Right cardiac atrium (tissue), 5 donors: ENCODE data around the gene PPP1R9A. TPM values are rescaled to one million over a fixed set of nuclear protein-coding genes. Genes with fewer than 3 reads are reported as not detected.
"Not testable (repeated sequence)": the region's sequence is repeated elsewhere in the genome, so short reads cannot be mapped to it uniquely, and the experiment has no call there.

Experiments used
- ATAC-seq, 2 donors: fragments of 200-7000 bp; cut with Tn5 transposase; one replicate each; pipeline versions ENCODE4 v1.8.0 to v1.9.1; 2020; ENCODE audit warnings: moderate library complexity in 2 of 2, mild to moderate bottlenecking in 1 of 2
- DNase-seq, 3 donors: peaks; one replicate each; pipeline ENCODE4 v3.0.0-alpha.2; 2020
- H3K27ac ChIP-seq: one replicate; pipeline ENCODE4 v1.5.1; 2013; ENCODE audit warnings: mild to moderate bottlenecking, low read length, control low read depth, moderate library complexity
- H3K27me3 ChIP-seq: one replicate; pipeline ENCODE4 v1.6.1; 2013; ENCODE audit not compliant: control insufficient read depth, insufficient read depth
- H3K4me1 ChIP-seq: one replicate; pipeline ENCODE4 v1.6.1; 2013; ENCODE audit warnings: low read length; ENCODE audit not compliant: control insufficient read depth, insufficient read depth
- H3K4me3 ChIP-seq: one replicate; pipeline ENCODE4 v1.5.1; 2013; ENCODE audit warnings: low read length, control low read depth
- H3K9me3 ChIP-seq: one replicate; pipeline ENCODE4 v1.6.1; 2013; ENCODE audit warnings: low read length; ENCODE audit not compliant: control insufficient read depth
- WGBS: extraction: QIAGEN DNeasy Blood & Tissue Kit; methylation state at CpG from one replicate; pipeline ENCODE4 v1.1.7; 2013; 5-methylcytosine and 5-hydroxymethylcytosine counted together
- intact Hi-C, 4 donors: fragments of 100-400 bp; cut with DNase I; formaldehyde crosslinking; loops; one replicate each; pipeline versions ENCODE4 v1.11.0 to v1.14.0; 2022 to 2023
- polyA plus RNA-seq: library from polyadenylated mRNA; stranded (reverse); fragments of 200-250 nt; gene quantifications from one replicate; pipeline ENCODE4 v1.2.3, GENCODE V29; 2013
- total RNA-seq, 4 donors: library from RNA; stranded (reverse); fragmentation: NEBNext Ultra II Directional; extraction: Animal tissue kit (Norgen Biotek cat#: 25700); gene quantifications; one replicate each; pipeline ENCODE4 v1.2.1, GENCODE V29; 2021
- donor health status: healthy with polysubstance abuse.
- donor health status: DM: no; HTN: yes; CAD: no.
- donor health status: DM: no; HTN: no; CAD: no.
- donor health status: DM: no; HTN: yes; CAD: no; lungs with severe emphysema.
- donor health status: DM: yes; HTN: yes; CAD: no.

Gene PPP1R9A
- total and polyA plus RNA-seq, 5 donors, result 3.7 to 37.3 (median 28.5) TPM

DNA sequence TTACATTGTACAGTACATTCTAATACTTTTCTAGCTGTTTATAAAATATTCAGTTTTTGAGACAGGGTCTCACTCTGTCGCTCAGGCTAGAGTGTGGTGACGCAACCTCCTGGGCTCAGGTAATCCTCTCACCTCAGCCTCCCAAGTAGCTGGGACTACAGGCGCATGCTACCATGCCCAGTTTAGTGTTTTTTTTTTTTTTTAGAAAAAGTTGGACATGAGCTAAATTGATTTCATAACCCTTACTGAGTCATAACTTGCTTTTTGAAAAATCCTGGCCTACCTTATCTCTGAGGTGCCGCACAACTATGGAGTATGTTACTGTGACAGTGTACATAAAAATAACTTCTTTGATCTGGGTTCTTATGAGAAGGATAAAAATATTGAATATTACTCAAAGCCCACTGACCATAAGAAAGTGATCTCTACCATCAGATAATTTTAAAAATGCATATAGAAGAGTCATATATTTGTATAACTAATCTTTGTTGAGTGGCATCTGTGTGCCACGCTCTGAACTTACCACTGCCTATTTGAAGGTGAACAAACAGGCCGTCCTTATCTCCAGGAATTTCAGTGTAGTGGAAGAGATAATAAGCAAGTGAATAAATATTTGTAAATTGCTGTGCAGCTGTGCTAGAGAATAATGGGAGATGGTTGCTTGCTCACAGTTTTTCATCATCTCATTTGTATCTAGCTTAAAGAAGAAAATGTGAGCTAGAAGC, 73.2 kb downstream of the PPP1R9A start:
- no peaks in the 10 kb centered on the region for H3K27me3 ChIP-seq
- WGBS, result 77% methylated on average over 6 of the region's 6 CpGs
- H3K27ac ChIP-seq, result no peak overlapping the region
- intact Hi-C loops, result no loop called here
- H3K9me3 ChIP-seq, result no peaks in the 10 kb centered on the region
- ATAC-seq (peak in 1 of 2 donors; percentile 49), DNase-seq (no peak)
- H3K4me3 ChIP-seq, result no peak overlapping the region
- H3K4me1 ChIP-seq, result no peaks in the 10 kb centered on the region

- no peak overlapping the region for H3K4me3 ChIP-seq
- WGBS, result 70% methylated on average over 1 of the region's 1 CpG
- no peaks in the 10 kb centered on the region for H3K27me3 ChIP-seq
- no peak for DNase-seq
- no peak for ATAC-seq
- no peak overlapping the region for H3K27ac ChIP-seq
- peaks cover 2% of the 10 kb centered on the region for H3K4me1 ChIP-seq
- intact Hi-C loops, result no loop called here
- H3K9me3 ChIP-seq, result no peaks in the 10 kb centered on the region
Measured at GRCh38 chr7:94995921-94996320, 88.5 kb downstream of the PPP1R9A start.

DNA sequence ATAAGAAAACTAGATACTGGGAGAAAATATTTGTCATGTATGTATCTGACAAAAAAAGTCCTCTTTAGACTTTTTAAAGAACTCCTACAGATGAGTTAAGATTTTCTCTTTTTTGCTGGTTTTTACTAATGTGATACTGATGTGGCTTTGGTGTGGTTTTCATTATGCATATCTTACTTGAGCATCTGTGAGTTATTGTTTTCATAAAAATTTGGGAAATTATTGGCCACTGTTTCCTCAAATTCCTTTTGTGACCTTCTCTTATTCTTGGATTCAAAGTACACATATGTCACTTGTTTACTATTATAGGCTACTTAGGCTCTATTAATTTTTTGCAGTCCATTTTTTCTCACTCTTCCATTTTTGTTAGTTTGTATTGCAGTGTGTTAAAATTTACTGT, 89.0 kb downstream of the PPP1R9A start:
- no peak overlapping the region for H3K4me3 ChIP-seq
- H3K27me3 ChIP-seq, result no peaks in the 10 kb centered on the region
- H3K27ac ChIP-seq, result no peak overlapping the region
- H3K9me3 ChIP-seq, result no peaks in the 10 kb centered on the region
- no peak for ATAC-seq
- no peak for DNase-seq
- H3K4me1 ChIP-seq, result peaks cover 2% of the 10 kb centered on the region
- intact Hi-C loops, result no loop called here

GRCh38 chr7:94997547-94997946, 90.2 kb downstream of the PPP1R9A start:
- ATAC-seq (peak in 1 of 2 donors; percentile 38), DNase-seq (no peak)
- Histone ChIP-seq H3K4me1 (peaks cover 2% of the 10 kb centered on the region), H3K27me3 (no peaks in the 10 kb centered on the region), H3K27ac (no peak overlapping the region), H3K9me3 (no peaks in the 10 kb centered on the region), H3K4me3 (no peak overlapping the region)
- 45% methylated on average over 2 of the region's 2 CpGs for whole genome bisulfite sequencing
- intact Hi-C loops, result no loop called here

DNA sequence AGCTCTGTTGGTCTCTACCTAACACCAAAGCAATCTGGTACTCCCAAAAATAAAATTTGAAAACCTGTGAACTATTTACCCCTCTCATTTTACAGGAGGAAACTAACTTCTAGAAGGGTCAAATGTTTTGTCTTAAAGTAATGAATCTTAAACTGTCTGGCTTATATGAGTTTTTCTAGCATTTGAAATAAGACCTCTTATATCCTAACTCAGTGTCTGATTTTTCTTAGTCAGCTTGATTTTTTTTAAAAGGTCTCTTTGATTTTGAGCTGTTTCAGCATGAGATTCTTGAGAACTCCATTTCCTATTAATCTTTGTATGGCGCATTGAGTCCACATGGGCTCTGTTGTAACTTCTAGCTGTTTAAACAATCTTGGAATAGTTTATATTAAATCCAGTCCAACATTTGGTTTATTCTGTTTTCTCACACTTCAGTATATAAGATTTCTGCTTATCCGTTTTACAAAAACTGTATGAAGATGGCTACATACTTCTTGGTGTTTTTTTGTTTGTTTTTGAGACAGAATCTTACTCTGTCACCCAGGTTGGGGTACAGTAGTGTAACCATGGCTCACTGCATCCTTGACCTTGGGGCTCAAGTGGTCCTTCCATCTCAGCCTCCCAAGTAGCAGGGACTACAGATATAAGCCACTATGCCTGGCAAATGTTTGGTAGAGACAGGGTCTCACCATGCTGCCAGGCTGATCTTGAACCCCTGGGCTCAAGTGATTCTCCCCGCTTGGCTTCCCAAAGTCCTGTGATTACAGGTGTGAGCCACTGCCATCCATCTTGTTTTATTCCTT, 91.1 kb downstream of the PPP1R9A start:
- Histone ChIP-seq H3K4me1 (peaks cover 2% of the 10 kb centered on the region), H3K27ac (no peak overlapping the region), H3K4me3 (no peak overlapping the region), H3K27me3 (no peaks in the 10 kb centered on the region), H3K9me3 (no peaks in the 10 kb centered on the region)
- WGBS, result 89% methylated on average over 3 of the region's 3 CpGs
- intact Hi-C loops, result no loop called here
- DNase-seq (no peak), ATAC-seq (no peak)

- Histone ChIP-seq H3K4me3 (no peak overlapping the region), H3K27ac (no peak overlapping the region), H3K4me1 (peaks cover 2% of the 10 kb centered on the region), H3K27me3 (no peaks in the 10 kb centered on the region), H3K9me3 (no peaks in the 10 kb centered on the region)
- DNase-seq (no peak), ATAC-seq (no peak)
- intact Hi-C loops, result no loop called here
Measured at GRCh38 chr7:94999069-94999351, 91.6 kb downstream of the PPP1R9A start.

- DNase-seq, ATAC-seq, H3K27me3 ChIP-seq, H3K27ac ChIP-seq, intact Hi-C loops, H3K4me1 ChIP-seq, H3K4me3 ChIP-seq, H3K9me3 ChIP-seq: not testable (repeated sequence)
- WGBS, result 93% methylated on average over 5 of the region's 5 CpGs
Measured at GRCh38 chr7:94999601-95000000, 92.2 kb downstream of the PPP1R9A start.

DNA sequence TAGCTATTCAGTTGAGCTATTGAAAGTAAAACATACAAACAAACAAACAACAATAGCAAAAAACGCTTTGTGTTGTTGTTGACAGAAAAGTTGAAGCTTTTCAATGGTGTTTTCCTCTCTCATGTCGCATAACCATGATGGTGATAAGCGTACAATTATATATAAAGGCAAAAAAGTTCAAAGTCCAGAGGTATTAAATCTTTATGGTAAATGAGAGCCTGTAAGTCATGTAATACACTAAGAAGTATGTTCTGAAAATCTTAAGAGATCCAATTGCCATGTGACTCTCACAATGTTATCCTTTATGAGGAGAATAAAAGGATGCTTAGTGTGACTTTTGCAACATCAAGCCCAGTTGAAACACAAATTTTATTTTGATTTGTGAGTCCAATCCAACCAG, 93.9 kb downstream of the PPP1R9A start:
- Histone ChIP-seq H3K4me3 (no peak overlapping the region), H3K9me3 (no peaks in the 10 kb centered on the region), H3K27me3 (no peaks in the 10 kb centered on the region), H3K27ac (no peak overlapping the region), H3K4me1 (peaks cover 2% of the 10 kb centered on the region)
- 94% methylated on average over 3 of the region's 3 CpGs for WGBS
- no peak for DNase-seq
- intact Hi-C loops, result no loop called here
- no peak for ATAC-seq

GRCh38 chr7:95001815-95002561, 94.6 kb downstream of the PPP1R9A start:
- 92% methylated on average over 5 of the region's 5 CpGs for WGBS
- intact Hi-C loops, result no loop called here
- no peaks in the 10 kb centered on the region for H3K9me3 ChIP-seq
- no peak overlapping the region for H3K27ac ChIP-seq
- DNase-seq (no peak), ATAC-seq (no peak)
- H3K4me1 ChIP-seq, result peaks cover 2% of the 10 kb centered on the region
- H3K27me3 ChIP-seq, result no peaks in the 10 kb centered on the region
- H3K4me3 ChIP-seq, result no peak overlapping the region

GRCh38 chr7:95002775-95003174, 95.4 kb downstream of the PPP1R9A start:
- no peaks in the 10 kb centered on the region for H3K27me3 ChIP-seq
- H3K4me1 ChIP-seq, result no peaks in the 10 kb centered on the region
- WGBS, result 96% methylated on average over 1 of the region's 1 CpG
- intact Hi-C loops, result no loop called here
- H3K4me3 ChIP-seq, result no peak overlapping the region
- no peak for ATAC-seq
- H3K9me3 ChIP-seq, result no peaks in the 10 kb centered on the region
- no peak overlapping the region for H3K27ac ChIP-seq
- no peak for DNase-seq

DNA sequence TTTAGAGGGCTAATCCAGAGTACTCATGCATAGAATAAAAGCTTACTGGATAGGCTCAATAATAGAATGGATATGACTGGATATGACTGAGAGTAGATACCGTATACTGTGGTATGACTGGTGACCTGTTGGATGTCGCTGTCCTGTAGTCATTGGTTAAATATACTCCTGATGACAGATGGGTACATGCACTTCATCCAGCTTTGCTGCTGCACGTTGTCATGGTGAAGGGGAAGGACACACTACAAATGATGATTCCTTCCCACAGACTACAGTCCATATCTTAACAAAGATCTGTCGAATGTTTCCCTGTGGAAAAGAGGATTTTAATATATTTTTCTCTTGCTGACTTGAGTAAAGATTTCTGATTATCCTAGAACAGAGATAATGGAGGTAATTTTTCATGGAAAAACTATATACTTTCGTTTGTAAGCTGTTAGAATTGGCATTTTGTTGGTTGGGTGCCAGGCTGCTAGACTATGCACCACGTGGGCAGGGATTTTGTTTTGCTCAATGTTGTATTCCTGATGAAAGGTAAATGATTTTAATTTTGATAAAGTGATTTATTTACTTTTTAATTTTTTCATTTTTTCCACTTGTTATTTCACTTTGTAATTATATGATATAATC, 97.3 kb downstream of the PPP1R9A start:
- ATAC-seq, result peak; percentile 91 to 93
- H3K4me1 ChIP-seq, result no peaks in the 10 kb centered on the region

More for the DNA sequence above, 97.3 kb downstream of the PPP1R9A start:
- Histone ChIP-seq H3K4me3 (no peak overlapping the region), H3K27ac (no peak overlapping the region), H3K27me3 (no peaks in the 10 kb centered on the region), H3K9me3 (no peaks in the 10 kb centered on the region)
- DNase-seq, result no peak
- intact Hi-C loops, result no loop called here
- WGBS, result 48% methylated on average over 6 of the region's 6 CpGs
